Panc1 (cell line): ENCODE results near the gene SNX15.

Source experiments
- CTCF ChIP-seq: fragments of 450-650 bp; IDR thresholded peaks from 2 replicates; pipeline ENCODE4 v1.5.1; 2017; ENCODE audit warnings: mild to moderate bottlenecking
- POLR2AphosphoS5 ChIP-seq: IDR thresholded peaks from 2 replicates; pipeline ENCODE4 v1.6.1; 2012; ENCODE audit warnings: mild to moderate bottlenecking, low read depth, low read length, moderate library complexity
- REST ChIP-seq, 2 experiments: IDR thresholded peaks; 2 replicates each; pipeline ENCODE4 v1.6.1; 2011 to 2012; ENCODE audit warnings: low read depth in 2 of 2, control low read depth in 1 of 2, low read length in 1 of 2, mild to moderate bottlenecking in 1 of 2, moderate library complexity in 1 of 2; ENCODE audit not compliant: insufficient read depth in 1 of 2

GRCh38 chr11:65053827-65054508 lies 26.7 kb downstream of the SNX15 start:
- TF ChIP-seq CTCF = no peak
- no peak for TF ChIP-seq POLR2AphosphoS5
- TF ChIP-seq REST (IDR thresholded peaks at IDR 0.05; ENCODE audit: insufficient read depth in 1 of 2, low read depth in 2 of 2, low read length in 1 of 2) = no peak
